Hematopoietic multipotent progenitor cell (in vitro differentiated cells): ENCODE data around the gene SDE2. TPM values are rescaled to one million over a fixed set of nuclear protein-coding genes. Genes with fewer than 3 reads are reported as not detected.
"Not testable (repeated sequence)": the region's sequence is repeated elsewhere in the genome, so short reads cannot be mapped to it uniquely, and the experiment has no call there.

Experiments
- DNase-seq, 3 donors: peaks; one replicate each; pipeline ENCODE4 v3.0.0-alpha.2; 2011 to 2015; ENCODE audit warnings: low read depth in 2 of 3, low spot score in 2 of 3
- total RNA-seq: library from RNA; depleted of rRNA; stranded (reverse); fragments of >200 nt; gene quantifications from one replicate; pipeline ENCODE4 v1.2.3, GENCODE V29; 2012

Gene SDE2
- total RNA-seq, 1 donor: 21.5 TPM

DNA sequence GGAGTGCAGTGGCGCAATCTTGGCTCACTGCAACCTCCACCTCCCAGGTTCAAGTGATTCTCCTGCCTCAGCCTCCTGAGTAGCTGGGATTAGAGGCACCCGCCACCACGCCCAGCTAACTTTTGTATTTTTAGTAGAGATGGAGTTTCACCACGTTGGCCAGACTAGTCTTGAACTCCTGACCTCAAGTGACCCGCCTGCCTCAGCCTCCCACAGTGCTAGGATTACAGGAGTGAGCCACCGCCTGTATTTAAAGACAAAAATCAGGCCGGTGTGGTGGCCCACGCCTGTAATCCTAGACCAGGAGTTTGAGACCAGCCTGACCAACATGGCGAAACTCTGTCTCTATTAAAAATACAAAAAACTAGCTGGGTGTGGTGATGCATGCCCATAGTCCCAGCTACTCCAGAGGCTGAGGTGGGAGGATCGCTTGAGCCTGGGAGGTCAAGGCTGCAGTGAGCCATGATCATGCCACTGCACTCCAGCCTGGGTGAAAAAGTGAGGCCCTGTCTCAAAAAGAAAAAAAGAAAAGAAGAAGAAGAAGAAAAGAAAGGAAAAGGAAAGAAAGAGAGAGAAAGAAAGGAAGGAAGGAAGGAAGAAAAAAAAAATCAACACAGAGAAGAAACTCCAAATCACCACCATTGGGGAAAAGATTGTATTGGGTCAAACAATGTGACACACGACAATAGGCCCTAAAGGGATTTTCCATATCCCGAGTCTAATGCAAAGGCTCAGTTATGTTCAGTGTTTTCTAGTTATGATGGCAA is 8.2 kb upstream of the SDE2 start:
- not testable (repeated sequence) for DNase-seq

DNA sequence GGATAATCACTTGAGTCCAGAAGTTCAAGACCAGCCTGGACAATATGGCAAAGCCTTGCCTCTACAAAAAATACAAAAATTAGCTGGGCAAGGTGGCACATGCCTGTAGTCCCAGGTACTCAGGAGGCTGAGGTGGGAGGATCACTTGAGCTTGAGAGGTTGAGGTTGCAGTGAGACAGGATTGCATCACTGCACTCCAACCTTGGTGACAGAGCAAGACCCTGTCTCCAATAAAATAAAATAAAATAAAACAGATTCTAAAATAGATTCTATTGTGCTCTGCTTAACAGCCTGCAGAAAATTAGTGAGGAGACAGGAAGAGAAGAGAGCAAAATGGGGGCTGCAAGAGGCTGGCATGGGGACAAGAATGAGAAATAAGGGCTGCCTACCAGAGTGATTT is 7.5 kb upstream of the SDE2 start:
- no peak for DNase-seq

DNA sequence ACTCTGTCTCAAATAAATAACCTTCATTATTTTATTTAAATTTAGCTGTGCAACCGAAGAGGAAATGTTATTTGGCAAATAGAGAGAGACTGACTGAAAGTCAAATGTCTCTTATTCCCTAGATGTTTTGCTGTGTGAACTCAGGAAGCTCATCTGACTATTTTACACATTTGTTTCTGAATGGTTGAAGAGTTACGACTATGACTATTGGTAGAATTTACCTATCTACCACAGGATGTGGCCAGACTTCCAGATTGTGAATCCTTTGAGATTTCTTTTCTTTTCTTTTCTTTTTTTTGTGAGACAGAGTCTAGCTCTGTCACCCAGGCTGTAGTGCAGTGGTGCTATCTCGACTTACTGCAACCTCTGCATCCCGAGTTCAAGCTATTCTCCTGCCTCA is 5.3 kb upstream of the SDE2 start:
- DNase-seq: no peak

DNA sequence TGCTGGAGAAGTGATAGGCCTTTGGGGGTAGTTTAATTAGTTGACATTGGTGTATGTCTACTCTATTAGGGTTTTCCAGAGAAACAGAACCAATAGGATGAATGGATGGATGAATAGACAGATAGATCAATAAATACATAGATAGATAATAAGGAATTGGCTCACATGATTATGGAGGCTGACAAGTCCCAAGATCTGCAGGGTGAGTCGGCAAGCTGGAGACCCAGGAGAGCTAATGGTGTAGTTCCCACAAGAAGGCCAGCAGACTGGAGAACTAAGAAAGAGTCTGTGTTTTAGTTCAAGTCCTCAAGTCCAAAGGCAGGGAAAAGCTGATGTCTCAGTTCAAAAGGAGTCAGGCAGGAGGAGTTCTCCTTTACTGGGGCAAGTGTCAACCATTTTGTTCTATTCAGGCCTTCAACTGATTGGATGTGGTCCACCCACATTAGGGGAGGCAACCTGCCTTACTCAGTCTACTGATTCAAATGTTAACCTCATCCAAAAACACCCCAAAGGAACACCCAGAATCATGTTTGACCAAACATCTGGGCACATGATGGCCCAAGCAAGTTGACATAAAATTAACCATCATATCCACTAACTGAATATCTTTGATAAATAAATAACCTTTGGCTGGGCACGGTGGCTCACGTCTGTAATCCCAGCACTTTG is 4.5 kb upstream of the SDE2 start:
- DNase-seq: no peak

DNA sequence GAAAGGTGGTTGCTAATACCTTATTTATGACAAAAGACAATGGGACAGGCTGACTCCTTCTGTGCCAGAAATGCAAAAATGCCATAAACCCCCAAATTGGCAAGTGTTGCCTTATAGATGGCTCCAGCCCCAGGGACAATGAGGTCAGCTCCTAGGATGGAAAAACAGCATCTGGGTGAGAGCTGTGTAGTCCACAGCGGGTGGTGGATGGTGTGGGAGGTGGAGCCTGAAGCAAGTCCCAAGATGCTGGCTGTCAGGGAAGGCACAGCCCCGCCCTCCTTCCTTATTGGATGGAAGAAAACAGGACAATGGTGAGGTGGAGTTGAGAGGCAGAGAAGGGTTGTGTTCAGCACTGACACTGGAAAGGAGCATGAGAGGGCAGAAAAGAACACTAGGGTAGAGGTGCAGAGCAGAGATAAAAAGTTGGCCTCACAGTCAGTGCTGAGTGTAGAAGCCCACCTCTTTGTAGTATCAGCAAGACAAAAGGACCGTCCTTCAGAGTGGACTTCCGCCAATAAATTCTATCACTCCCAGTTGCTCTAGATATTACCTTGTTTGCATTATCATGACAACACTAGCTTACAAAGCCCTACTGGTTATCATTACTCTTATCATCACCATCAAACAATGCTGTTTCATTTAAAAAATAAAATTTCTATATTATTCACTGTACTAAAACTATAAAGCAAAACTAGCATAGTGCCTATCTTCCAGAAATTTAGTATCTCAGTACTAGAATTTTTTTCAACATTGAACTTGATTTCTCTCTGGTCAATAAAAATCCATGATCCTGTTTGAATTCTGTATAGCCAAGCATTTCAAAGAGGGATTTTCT is 3.7 kb upstream of the SDE2 start:
- DNase-seq: peak in 2 of 3 donors; percentile 45 to 74

DNA sequence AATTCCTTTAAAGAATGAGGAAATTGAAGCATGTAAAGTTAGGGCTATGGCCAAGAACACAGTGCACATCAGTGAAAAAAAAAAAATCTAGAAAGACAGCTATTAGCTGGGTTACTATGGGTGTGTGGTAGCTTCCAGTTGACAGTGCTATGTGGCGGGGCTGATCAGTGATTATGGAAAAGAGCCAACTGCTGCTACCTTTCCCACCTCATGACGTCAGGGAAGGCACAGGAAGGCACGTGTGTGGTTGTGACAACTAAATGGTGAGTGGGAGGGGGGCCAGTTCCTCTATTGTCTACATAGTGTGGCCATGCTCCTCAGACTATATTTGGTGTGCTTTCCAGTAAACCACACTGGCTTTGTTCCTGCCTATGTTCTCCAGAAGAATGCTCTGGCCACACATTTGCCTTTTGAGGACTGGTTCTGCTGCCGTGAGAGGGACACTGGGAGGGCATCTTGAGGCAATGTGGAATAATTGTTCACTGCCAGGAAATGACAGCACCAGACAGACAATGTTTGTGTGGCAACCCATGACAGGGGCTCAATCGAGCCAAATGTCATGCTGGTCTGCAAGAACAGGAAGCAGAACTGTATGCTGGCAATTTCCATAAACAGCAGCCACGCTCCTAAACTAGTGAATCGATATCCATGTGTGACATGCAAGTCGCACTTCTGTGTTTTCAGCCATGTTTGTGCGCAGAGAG is 3.0 kb upstream of the SDE2 start:
- peak; percentile 58 to 97 (median 91) for DNase-seq

DNA sequence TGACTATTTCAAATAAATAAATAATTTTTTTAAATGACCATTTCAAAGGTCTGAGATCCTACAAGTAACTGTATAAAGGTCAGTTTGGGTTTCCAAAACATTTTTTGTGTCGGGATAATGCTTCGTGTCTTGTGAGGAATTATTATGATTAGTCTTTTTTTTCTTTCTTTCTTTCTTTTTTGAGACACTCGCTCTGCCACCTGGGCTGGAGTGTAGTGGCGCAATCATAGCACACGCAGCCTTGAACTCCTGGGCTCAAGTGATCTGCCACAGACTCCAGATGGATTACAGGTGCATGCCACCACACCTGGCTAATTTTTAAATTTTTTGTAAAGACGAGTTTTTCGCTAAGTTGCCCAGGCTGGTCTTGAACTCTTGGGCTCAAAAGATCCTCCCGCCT is 1.9 kb upstream of the SDE2 start:
- no peak for DNase-seq

DNA sequence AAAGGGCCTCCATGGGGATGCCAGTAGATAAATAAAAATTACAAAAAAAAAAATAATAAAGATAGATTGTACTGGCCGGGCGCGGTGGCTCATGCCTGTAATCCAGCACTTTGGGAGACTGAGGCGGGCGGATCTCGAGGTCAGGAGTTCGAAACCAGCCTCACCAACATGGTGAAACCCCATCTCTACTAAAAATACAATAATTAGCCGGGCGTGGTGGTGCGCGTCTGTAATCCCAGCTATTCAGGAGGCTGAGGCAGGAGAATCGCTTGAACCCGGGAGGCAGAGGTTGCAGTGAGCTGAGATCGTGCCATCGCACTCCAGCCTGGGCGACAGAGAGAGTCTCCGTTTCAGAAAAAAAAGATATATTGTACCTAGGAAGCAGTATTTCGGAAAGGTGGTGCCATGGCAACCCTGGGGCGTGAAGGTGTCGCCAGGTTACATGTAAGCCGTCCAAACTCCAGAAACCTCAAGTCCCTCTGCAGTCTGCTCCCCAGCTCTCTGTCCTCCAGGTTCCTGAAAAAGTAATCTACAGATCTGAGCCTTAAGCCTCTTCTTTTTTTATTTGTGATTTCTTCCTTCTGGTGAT is 1.4 kb upstream of the SDE2 start:
- peak in 1 of 3 donors; percentile 46 for DNase-seq

DNA sequence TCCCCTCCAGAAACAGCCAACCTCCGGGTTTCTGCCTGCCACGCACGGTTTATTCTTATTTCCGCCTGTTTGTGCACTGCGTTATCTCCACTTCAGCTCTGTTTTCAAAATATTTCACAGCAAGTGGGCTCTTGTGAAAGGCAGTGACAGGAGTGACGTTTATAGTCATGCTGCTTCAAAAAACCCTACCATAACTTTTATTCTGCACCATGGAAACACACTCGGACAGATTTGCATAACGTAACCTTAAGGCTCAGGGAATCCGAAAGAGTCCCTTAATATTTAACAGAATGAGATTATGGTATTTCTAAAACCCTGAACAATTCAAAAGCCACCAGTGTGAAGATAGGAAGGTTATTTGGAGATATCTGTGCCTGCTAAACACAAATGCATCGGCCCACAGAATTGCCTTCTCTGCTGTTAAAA is 782 bp upstream of the SDE2 start:
- no peak for DNase-seq

DNA sequence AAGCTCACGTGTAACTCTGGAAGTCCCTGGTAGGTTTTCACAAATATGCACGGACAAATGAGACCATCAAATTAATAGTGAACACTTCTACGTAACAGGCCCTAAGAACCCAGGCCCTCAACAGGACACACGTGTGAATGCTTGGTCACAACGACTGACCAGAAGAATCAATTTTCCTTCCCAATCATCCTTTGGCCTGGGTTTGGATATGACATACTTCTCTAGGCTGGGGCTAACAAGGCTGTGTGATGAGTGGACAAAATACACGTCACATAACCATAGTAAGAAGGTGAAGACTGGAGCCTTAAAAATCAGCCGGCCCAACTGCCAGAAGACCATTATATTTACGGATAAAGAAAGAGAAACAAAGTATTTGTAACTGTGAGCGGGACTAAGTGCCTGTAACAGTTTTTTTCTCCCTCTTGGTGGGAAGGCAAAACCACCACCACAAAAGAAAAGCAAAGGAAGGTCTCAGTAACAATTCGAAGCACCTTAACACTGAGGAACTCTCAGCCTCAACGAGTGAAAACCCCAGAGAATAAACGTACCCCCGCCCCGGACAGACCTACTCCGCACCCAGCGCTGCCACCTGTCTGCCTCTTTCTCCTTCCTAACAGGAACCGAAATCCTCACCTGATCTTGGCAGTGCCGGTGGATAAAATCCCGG is 450 bp downstream of the SDE2 start:
- DNase-seq: no peak

DNA sequence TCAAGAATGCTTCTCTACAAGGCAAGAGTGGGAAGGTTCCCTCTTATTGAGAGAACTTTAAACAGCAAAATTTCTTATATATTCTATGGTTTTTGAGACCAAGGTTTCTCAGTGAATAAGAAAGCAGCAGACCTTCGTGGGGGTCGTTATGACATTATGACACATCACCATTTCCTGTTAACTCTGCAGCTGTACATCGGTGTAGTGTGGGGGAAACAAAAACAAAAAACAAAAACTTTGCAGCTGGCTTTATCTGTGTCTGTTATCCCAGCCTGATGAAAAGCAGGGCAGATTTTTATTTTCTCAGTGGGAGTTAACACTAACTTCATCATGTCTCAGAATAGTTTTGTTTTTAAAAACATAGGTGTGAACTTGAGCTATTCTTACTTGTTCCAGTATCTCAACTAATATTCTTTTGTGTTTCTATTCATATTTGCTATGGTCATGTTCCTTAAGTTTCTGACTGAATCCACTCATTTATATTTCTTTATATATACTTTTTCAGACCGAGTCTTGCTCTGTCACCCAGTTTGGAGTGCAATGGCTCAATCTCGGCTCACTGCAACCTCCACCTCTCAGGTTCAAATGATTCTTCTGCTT is 2.1 kb downstream of the SDE2 start:
- peak in 2 of 3 donors; percentile 40 to 65 for DNase-seq

DNA sequence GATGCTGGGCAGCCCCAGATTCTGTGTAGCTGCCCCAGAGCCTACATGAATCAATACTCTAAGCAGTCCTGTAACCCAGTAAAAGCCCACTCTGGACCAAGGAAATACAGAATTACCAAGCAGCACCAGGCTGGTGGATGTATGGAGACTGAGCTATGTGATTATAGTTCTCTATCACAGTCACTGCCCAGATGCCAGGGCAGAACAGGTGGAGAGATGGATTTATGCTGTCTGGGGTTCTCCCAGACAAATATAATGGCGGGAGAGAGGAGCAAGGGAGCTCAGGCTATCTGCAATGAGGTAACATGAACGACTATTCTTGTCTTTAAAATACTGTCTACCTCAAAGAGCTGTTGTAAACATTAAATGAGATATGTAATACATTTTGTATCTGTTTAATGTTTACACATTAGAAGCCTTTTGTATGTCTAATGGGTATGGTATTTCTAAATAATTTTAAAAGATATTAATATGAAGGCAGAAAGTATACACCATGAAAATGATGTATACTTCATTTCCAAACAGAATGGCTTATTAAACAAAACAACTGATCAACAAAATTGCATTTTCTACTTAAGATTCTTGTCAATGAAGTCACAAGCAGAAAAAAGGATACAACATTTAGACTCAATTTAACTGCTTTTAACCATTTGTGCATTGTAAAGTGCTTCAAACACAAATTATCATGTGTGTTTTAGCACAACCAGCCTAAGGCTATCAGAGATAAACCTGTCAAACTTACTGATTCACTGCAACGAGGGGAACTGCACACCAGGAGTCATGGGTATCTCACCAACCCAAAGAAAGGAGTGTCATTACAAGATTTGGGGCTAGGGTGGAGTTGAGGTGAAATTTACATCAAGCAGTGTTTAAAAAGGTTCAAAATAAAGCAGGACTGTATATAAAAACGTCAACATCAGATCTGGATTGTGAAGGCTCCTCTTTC is 3.0 kb downstream of the SDE2 start:
- DNase-seq: no peak

DNA sequence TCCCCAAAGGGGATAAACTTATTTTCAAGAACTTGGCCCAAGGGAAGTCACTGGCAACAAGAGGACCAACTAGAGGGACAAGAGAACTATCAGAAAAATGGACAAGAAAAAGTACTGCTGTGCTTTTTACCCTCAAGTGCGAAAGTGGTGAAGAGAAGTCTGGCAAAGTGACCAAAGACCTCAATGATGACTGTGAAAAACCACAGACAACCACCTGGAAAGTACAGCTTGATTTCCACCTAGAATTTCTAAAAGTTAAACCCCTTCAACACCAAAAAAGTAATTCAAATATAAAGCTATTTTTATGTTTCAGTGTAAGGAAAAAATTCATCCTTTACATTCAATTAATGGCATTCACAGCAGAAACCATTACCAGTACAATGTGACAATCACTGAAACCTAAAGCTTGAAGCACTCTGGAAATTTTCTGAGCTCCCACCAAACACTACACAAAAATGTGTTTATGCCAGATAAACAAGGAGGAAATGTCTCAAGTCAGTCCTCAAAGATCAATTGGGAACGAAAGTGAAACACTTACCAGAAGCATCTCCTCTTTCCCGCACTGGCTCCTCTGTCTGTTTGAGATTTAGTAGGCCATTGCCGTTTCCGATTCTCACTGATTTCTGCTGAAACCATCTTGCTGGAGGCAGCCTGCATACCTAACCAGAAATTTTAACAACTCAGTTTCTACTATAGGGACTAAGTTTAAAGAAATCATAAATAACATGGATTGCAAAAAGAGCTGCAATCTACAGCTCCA is 8.3 kb downstream of the SDE2 start:
- DNase-seq: no peak

DNA sequence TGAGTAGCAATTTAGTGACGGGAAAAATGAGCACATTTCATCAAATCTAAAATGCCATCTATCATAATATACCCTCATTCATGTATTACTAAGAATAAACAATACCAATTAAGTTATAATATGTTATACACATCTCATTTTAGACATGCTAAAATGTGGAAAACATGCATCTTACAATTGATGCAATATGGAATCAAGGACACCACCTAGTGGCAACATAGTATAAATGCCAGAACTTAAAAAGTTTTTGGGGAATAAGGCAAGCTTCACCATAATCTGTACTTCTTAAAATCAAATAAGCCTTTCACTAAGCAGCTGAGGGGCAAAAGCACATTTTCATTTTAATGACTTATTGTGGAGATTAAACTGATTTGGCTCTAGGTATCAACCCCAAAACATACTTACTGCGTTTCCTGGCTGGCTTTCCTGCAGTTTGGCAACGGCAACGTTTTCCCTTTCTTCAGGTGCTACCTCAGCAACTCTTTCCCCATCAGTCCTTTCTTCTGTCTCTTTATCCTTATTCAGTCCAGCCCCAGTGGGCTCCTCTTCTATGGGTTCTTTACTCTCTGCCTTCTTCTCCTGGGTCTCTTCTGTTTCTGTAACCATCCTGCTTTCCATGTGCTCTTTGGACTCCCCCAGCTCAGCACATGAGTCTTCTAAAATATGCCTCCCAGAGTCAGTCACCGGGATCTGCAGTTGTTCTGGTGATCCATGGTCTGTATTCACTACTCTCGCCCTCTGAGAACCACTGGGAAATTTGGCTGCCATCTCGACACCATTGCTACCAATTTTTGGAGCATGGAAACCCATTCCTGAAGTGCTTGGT is 11.4 kb downstream of the SDE2 start:
- peak in 1 of 3 donors; percentile 69 for DNase-seq

DNA sequence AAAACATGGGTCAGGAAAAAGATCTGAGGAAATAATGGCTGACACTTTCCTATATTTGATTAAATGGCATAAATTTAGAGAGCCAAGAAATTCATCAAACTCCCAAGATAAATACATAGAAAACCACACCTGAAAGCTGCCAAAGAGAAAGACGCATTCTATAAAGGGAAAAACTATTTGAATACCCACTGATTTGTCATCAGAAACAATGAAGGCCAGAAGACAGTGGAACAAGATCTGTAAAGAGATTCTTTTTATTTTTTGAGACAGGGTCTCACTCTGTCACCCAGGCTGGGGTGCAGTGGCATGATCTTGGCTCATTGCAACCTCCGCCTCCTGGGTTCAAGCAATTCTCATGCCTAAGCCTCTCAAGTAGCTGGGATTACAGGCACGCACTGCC is 17.4 kb downstream of the SDE2 start:
- no peak for DNase-seq

DNA sequence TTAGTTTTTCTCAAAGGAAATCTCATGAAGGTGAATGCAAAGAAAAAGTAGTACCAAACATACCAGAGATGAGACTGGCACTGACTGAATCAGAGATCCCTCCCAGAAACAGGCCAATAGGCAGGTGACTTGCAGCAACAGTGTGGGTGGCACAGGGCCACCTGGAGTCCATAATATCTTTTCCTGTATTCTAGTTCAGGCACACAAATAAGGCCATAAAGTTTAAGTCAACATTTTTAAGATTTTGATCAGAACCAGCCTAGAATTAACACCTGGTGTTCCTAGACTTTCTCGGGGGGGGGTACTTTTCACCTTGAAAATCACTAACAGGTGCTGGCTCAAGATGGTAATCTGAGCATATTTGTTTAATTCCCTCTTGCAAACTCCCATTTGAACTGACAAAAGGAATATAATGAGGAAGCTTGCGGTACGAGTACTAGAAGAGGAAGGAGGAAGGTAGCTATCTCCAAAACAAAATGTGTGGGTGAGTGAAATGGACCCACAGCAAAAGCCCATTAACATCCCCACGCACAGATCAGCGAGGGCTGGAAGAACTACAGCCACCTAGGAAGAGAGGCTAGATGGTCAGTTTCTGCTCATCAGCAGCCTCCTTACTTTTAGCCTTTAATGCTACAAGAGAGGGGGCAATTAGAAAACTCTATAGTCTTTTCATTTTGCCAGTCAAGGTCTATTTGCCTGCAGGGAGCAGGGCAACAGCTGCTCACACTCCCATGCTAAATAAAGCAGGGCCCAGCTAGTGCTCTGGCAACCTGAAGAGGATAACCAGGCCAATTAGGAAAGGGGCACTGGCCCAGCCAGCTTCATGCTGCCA is 18.9 kb downstream of the SDE2 start:
- no peak for DNase-seq
